CD4-positive, alpha-beta memory T cell (primary cell): ENCODE results near the gene FOXA1. TPM values are rescaled to one million over a fixed set of nuclear protein-coding genes. Genes with fewer than 3 reads are reported as not detected.

Source experiments
- CTCF ChIA-PET: fragments of 350-600 bp; sonication (Branson Sonifier 250); formaldehyde crosslinking; loops from one replicate; lab custom pipeline; 2021; ENCODE audit warnings: inconsistent platforms; ENCODE audit not compliant: partially characterized antibody; lab: Charles Lee
- POLR2A ChIA-PET: fragments of 350-600 bp; sonication (Branson Sonifier 250); formaldehyde crosslinking; loops from one replicate; lab custom pipeline; 2021; ENCODE audit not compliant: partially characterized antibody; lab: Charles Lee
- DNase-seq, 5 donors: peaks; one replicate each; pipeline versions ENCODE4 v3.0.0 to v3.0.0-alpha.2; 2020 to 2022; ENCODE audit warnings: mixed read lengths in 1 of 5
- H3K27ac ChIP-seq: one replicate; pipeline ENCODE4 v1.7.0; 2013; ENCODE audit warnings: low read depth, low read length
- H3K27me3 ChIP-seq: 2 replicates; pipeline ENCODE4 v1.7.0; 2013; ENCODE audit warnings: mild to moderate bottlenecking, low read length, moderate library complexity; ENCODE audit not compliant: insufficient read depth
- H3K36me3 ChIP-seq: 2 replicates; pipeline ENCODE4 v1.7.0; 2013; ENCODE audit warnings: mild to moderate bottlenecking, low read length, moderate library complexity; ENCODE audit not compliant: insufficient read depth
- H3K4me1 ChIP-seq: 2 replicates; pipeline ENCODE4 v1.7.0; 2013; ENCODE audit warnings: mild to moderate bottlenecking, low read length, moderate library complexity; ENCODE audit not compliant: insufficient read depth
- H3K4me3 ChIP-seq, 2 donors: one replicate each; pipeline ENCODE4 v1.7.0; 2013; ENCODE audit warnings: low read length in 2 of 2, mild to moderate bottlenecking in 1 of 2
- H3K9me3 ChIP-seq, 2 donors: one replicate each; pipeline ENCODE4 v1.7.0; 2013; ENCODE audit warnings: low read length in 2 of 2, control low read depth in 1 of 2; ENCODE audit not compliant: control insufficient read depth in 1 of 2
- H3K27ac Mint-ChIP-seq, 7 donors: one replicate each; pipeline ENCODE4 v1.8.0; 2020 to 2021; ENCODE audit warnings: mixed read lengths in 7 of 7, mild to moderate bottlenecking in 6 of 7, inconsistent platforms in 3 of 7, moderate library complexity in 3 of 7
- H3K27me3 Mint-ChIP-seq, 2 donors: one replicate each; pipeline ENCODE4 v1.8.0; 2020 to 2021; ENCODE audit warnings: mixed read lengths in 2 of 2
- H3K36me3 Mint-ChIP-seq, 2 donors: one replicate each; pipeline ENCODE4 v1.8.0; 2020 to 2021; ENCODE audit warnings: mixed read lengths in 2 of 2, inconsistent platforms in 1 of 2, mild to moderate bottlenecking in 1 of 2
- H3K4me1 Mint-ChIP-seq, 4 donors: one replicate each; pipeline ENCODE4 v1.8.0; 2020 to 2021; ENCODE audit warnings: mixed read lengths in 4 of 4, mild to moderate bottlenecking in 1 of 4
- H3K4me3 Mint-ChIP-seq, 8 donors: one replicate each; pipeline ENCODE4 v1.8.0; 2020 to 2021; ENCODE audit warnings: mixed read lengths in 8 of 8, mild to moderate bottlenecking in 7 of 8, moderate library complexity in 6 of 8, inconsistent platforms in 3 of 8
- H3K9me3 Mint-ChIP-seq, 8 donors: one replicate each; pipeline ENCODE4 v1.8.0; 2020 to 2021; ENCODE audit warnings: mixed read lengths in 8 of 8, mild to moderate bottlenecking in 5 of 8, inconsistent platforms in 3 of 8, moderate library complexity in 1 of 8
- intact Hi-C: fragments of 100-400 bp; cut with micrococcal nuclease; formaldehyde crosslinking; loops from one replicate; pipeline ENCODE4 v1.15.1; 2023
- polyA plus RNA-seq, 2 donors: library from polyadenylated mRNA; unstranded; fragments of 300-500 nt; fragmentation: Illumina TruSeq; gene quantifications; one replicate each; pipeline ENCODE4 v1.2.3, GENCODE V29; 2021
- total RNA-seq, 2 experiments: library from RNA; stranded (reverse); gene quantifications; one replicate each; pipeline ENCODE4 v1.2.3, GENCODE V29; 2021

Gene FOXA1
- total and polyA plus RNA-seq, 4 experiments from 2014 or later: not detected

DNA sequence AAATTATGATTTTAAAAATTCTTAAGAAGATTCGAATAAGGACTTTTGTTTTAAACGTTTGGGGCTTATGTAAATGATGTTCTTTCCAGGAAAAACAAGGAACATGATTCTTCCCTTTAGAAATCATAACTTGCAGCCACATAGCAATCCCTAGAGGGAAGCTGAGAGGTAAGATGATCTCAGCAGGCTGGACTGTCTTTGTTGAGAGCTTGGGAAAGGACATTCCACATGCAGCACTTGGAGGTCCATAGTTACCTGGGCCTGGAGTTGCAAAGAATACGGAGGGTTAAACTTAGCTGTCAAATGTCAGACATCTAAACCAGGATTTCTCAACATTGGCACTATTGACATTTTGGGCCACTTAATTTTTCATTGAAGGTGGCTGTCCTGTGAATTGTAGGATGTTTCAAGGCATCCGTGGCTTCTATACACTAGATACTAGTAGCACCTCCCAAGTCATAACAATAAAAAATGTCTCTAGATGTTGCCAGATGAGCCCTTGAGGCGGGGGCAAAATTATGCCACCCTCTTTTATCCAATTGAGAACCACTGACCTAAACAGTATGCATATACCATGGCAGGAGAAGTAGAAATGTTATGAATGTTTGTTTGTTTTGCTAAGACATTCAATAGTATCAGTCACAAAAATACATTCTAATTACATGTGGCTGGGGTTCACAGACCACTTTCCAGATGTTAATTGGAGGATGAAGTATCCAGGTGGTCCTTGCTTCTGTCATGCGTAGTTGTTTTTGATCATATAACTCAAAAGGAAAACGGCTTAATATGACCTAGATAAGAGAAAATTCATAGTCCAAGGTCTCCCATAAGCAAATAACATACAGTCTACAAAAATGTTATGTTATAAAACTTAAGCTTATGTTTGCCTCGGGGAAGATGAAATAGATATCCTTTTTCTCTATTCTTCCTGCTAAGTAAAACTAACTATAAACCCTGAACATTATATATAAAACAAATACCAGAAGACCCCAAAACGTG lies 30.8 kb upstream of the FOXA1 start:
- H3K4me1 ChIP-seq: no peaks in the 10 kb centered on the region
- no peak for DNase-seq
- ChIA-PET POLR2A (no interaction called here), CTCF (interaction anchor here (0.6 kb wide), 1 partner anchor 362 kb away, joined by 4 read pairs; no protein-coding TSS in a partner anchor)
- H3K4me1 Mint-ChIP-seq: no peaks in the 10 kb centered on the region
- peaks cover 4 to 10% of the 10 kb centered on the region in 2 donors for H3K27me3 Mint-ChIP-seq
- intact Hi-C loops: no loop called here
- no peak overlapping the region for H3K4me3 Mint-ChIP-seq
- H3K27ac Mint-ChIP-seq: no peak overlapping the region
- H3K9me3 Mint-ChIP-seq: peaks cover 0 to 28% (median 12%) of the 10 kb centered on the region in 8 donors
- H3K36me3 Mint-ChIP-seq: no peaks in the 10 kb centered on the region
- no peak overlapping the region for H3K4me3 ChIP-seq
- no peaks in the 10 kb centered on the region for H3K27me3 ChIP-seq
- no peaks in the 10 kb centered on the region for H3K36me3 ChIP-seq
- H3K27ac ChIP-seq: no peak overlapping the region
- no peaks in the 10 kb centered on the region for H3K9me3 ChIP-seq

DNA sequence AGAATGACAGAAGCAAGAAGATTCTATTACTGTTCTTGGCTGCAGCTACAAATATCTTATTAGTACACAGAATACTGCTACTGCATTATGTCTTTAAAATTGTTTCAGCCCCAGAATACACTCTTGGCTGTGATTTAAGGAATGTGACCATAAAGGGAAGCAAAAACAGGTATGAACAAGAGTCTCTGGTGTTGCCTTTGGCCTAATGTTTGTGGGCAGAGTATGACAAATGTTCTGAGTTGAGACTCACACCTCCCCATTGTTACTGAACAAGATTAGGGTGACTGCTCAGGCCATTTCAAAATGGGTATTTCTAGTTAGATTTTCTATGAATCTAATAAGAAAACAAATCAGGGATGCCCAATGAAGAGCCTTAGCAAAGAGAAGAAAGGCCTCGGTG lies 28.9 kb upstream of the FOXA1 start:
- peaks cover 5 to 10% of the 10 kb centered on the region in 2 donors for H3K27me3 Mint-ChIP-seq
- POLR2A ChIA-PET: no interaction called here
- Histone ChIP-seq H3K4me1 (no peaks in the 10 kb centered on the region), H3K4me3 (no peak overlapping the region), H3K9me3 (no peaks in the 10 kb centered on the region), H3K27ac (no peak overlapping the region), H3K27me3 (no peaks in the 10 kb centered on the region), H3K36me3 (no peaks in the 10 kb centered on the region)
- peaks cover 0 to 22% (median 9%) of the 10 kb centered on the region in 8 donors for H3K9me3 Mint-ChIP-seq
- intact Hi-C loops: no loop called here
- DNase-seq: no peak
- H3K36me3 Mint-ChIP-seq: no peaks in the 10 kb centered on the region
- CTCF ChIA-PET: no interaction called here
- H3K4me3 Mint-ChIP-seq: no peak overlapping the region
- H3K27ac Mint-ChIP-seq: no peak overlapping the region
- H3K4me1 Mint-ChIP-seq: no peaks in the 10 kb centered on the region

DNA sequence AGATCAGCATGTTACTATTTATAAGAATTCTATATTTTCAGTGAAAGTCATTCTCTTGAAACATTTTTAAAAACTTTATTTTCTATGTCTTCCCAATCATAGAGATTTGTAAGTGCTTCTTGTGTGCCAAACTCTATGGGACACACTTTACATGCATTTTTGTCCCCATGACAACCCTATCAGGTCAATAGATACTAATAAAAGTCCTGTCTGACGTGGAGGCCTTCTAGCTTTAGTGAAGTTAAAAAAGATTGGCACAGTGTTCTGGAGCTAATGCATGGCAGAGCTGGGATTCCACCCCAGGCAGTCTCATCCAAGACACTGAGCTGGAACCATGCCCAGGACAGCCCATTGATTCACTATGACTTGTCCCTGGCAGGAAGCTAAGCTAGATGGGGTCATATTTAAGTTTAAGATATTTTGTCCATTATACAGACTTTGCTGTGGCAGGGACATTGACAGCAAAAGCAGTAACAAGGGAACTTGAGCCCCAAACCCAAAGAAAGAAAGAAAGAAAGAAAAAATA lies 28.4 kb upstream of the FOXA1 start:
- H3K36me3 Mint-ChIP-seq: no peaks in the 10 kb centered on the region
- ChIA-PET CTCF (no interaction called here), POLR2A (no interaction called here)
- Histone ChIP-seq H3K36me3 (no peaks in the 10 kb centered on the region), H3K27me3 (no peaks in the 10 kb centered on the region), H3K9me3 (no peaks in the 10 kb centered on the region), H3K27ac (no peak overlapping the region), H3K4me3 (no peak overlapping the region), H3K4me1 (no peaks in the 10 kb centered on the region)
- no peak overlapping the region for H3K27ac Mint-ChIP-seq
- H3K27me3 Mint-ChIP-seq: peaks cover 5 to 10% of the 10 kb centered on the region in 2 donors
- no peaks in the 10 kb centered on the region for H3K4me1 Mint-ChIP-seq
- H3K9me3 Mint-ChIP-seq: peaks cover 0 to 20% (median 9%) of the 10 kb centered on the region in 8 donors
- no peak overlapping the region for H3K4me3 Mint-ChIP-seq
- DNase-seq: no peak
- intact Hi-C loops: no loop called here

DNA sequence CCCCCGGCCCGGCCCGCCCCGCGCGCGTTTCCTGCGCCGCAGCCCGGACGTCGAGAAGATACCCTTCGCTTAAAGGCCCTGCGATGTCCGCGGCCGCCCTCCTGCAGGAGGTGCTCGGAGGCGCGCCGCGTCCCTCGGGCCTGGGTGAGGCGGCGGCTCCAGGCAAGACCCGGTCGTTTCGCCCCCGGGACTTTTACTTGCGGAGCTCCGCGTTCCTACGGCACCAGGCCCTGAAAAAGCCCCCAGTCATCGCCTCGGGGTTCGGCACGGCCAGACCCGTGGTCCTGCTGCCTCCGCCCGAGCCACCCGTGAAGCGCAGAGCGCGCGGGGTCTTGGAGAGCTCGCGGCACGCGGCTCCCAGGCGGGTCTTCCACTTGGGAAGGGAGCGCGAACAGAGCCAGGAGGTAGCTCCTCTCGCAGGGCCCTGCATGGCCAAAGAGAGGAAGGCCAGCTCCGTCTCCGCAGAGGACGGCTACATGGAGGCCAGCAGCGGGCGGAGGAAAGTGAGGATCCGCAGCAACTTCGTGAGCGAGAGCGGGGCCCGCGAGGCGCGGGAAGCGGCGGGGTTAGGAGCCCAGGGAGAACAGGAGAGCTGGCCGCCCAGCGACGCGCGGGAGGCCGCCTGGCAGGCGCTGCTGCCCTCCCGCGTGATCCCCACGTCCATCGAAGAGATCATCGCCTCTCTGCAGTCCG lies 27.3 kb upstream of the FOXA1 start:
- Histone ChIP-seq H3K27me3 (no peaks in the 10 kb centered on the region), H3K36me3 (no peaks in the 10 kb centered on the region), H3K4me1 (no peaks in the 10 kb centered on the region), H3K4me3 (no peak overlapping the region), H3K9me3 (no peaks in the 10 kb centered on the region), H3K27ac (no peak overlapping the region)
- peaks cover 5 to 10% of the 10 kb centered on the region in 2 donors for H3K27me3 Mint-ChIP-seq
- DNase-seq: no peak
- CTCF ChIA-PET: no interaction called here
- H3K9me3 Mint-ChIP-seq: peaks cover 0 to 24% (median 16%) of the 10 kb centered on the region in 8 donors
- no peaks in the 10 kb centered on the region for H3K36me3 Mint-ChIP-seq
- no peak overlapping the region for H3K4me3 Mint-ChIP-seq
- no peak overlapping the region for H3K27ac Mint-ChIP-seq
- POLR2A ChIA-PET: no interaction called here
- no peaks in the 10 kb centered on the region for H3K4me1 Mint-ChIP-seq
- intact Hi-C loops: no loop called here

DNA sequence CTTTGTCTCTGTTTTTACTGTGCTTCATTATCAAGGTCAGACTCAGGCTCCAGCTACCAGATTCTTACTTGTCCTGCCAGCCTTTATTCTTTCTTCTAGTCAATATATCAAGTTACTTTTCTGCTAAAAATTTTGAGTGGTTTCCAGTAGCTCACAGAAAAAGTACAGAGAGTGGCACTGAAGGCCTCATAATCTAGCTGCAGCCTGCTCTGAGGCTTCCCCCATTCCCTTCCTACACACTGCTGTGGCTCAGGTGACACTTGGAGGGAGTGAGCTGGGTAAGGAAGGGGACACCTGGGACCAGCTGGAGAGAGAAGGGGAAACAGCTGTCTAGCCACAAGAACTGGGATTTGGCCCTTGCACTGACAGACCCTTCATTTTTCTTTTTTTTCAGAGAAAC lies 25.8 kb upstream of the FOXA1 start:
- Histone ChIP-seq H3K4me1 (no peaks in the 10 kb centered on the region), H3K27ac (no peak overlapping the region), H3K36me3 (no peaks in the 10 kb centered on the region), H3K9me3 (no peaks in the 10 kb centered on the region), H3K4me3 (no peak overlapping the region), H3K27me3 (no peaks in the 10 kb centered on the region)
- intact Hi-C loops: no loop called here
- H3K36me3 Mint-ChIP-seq: peaks cover 0 to 3% of the 10 kb centered on the region in 2 donors
- peaks cover 5 to 10% of the 10 kb centered on the region in 2 donors for H3K27me3 Mint-ChIP-seq
- ChIA-PET POLR2A (no interaction called here), CTCF (no interaction called here)
- no peak overlapping the region for H3K27ac Mint-ChIP-seq
- H3K9me3 Mint-ChIP-seq: peaks cover 0 to 35% (median 25%) of the 10 kb centered on the region in 8 donors
- H3K4me1 Mint-ChIP-seq: no peaks in the 10 kb centered on the region
- DNase-seq: no peak
- no peak overlapping the region for H3K4me3 Mint-ChIP-seq

DNA sequence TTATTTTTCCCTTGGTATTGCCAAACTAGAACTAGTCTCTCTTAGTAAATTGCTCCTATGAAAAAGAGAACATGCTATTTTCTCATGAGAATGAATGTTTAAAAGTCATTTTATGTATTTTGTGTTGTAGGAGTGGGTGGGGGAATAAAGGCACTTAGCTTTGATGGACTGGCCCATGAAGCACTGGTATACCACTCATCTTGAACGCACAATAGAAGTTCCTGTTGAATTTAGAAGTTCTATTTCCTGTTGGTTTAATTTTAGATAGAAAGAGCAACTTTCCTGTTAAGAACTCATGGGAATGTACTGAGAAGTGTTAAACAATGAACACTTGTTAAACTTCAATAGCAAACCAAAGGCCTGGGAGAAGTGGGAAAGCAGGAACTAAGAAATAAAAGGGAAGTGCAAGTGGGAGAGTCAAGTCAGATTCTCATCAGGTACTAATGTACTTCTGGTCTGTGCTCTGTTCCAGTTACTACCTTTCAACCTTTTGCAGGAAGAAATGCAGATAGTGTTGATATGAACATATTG lies 23.5 kb upstream of the FOXA1 start:
- no peak overlapping the region for H3K4me3 Mint-ChIP-seq
- ChIA-PET POLR2A (no interaction called here), CTCF (no interaction called here)
- peaks cover 5 to 8% of the 10 kb centered on the region in 2 donors for H3K27me3 Mint-ChIP-seq
- peaks cover 0 to 51% (median 34%) of the 10 kb centered on the region in 8 donors for H3K9me3 Mint-ChIP-seq
- no peaks in the 10 kb centered on the region for H3K4me1 Mint-ChIP-seq
- DNase-seq: no peak
- Histone ChIP-seq H3K4me3 (no peak overlapping the region), H3K27me3 (no peaks in the 10 kb centered on the region), H3K36me3 (no peaks in the 10 kb centered on the region), H3K9me3 (peaks cover 0 to 6% of the 10 kb centered on the region in 2 donors), H3K4me1 (no peaks in the 10 kb centered on the region), H3K27ac (no peak overlapping the region)
- peaks cover 0 to 3% of the 10 kb centered on the region in 2 donors for H3K36me3 Mint-ChIP-seq
- no peak overlapping the region for H3K27ac Mint-ChIP-seq
- intact Hi-C loops: no loop called here

DNA sequence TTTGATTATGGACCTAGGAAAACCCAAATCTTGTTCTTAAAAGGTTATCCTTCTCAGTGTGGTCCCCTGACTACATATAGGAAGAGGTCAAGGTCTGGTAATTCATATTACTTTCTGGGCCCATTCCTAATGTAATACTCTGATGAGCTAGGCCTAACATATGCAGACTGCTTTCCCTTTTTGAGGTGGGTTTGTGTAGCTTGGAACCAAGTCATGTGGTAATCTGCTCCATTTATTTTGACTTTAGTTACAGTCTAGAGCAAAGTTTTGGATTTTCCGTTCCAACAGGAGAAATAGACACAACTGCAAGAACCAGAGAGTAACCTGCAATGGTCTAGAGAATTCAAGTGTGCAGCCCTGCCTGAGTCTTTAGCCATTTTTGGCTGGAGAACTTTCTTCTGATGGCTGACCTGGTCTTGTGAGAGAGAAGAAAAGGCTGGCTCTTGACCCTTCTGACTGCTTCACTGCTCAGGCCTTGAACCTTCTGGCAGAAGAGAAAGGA lies 22.9 kb upstream of the FOXA1 start:
- intact Hi-C loops: no loop called here
- no peak overlapping the region for H3K4me3 ChIP-seq
- CTCF ChIA-PET: no interaction called here

More for the DNA sequence above, 22.9 kb upstream of the FOXA1 start:
- DNase-seq: no peak
- H3K27me3 ChIP-seq: no peaks in the 10 kb centered on the region
- Mint-ChIP-seq H3K36me3 (peaks cover 0 to 3% of the 10 kb centered on the region in 2 donors), H3K9me3 (peaks cover 0 to 52% (median 35%) of the 10 kb centered on the region in 8 donors), H3K4me3 (no peak overlapping the region), H3K4me1 (no peaks in the 10 kb centered on the region), H3K27me3 (peaks cover 2 to 6% of the 10 kb centered on the region in 2 donors), H3K27ac (no peak overlapping the region)
- POLR2A ChIA-PET: no interaction called here
- H3K9me3 ChIP-seq: peaks cover 0 to 6% of the 10 kb centered on the region in 2 donors
- H3K27ac ChIP-seq: no peak overlapping the region
- no peaks in the 10 kb centered on the region for H3K36me3 ChIP-seq
- H3K4me1 ChIP-seq: no peaks in the 10 kb centered on the region
